H9 (cell line): ENCODE results near the gene BSN. TPM values are rescaled to one million over a fixed set of nuclear protein-coding genes. Genes with fewer than 3 reads are reported as not detected.
A peak's percentile ranks its signal among the peaks of the same experiment; 100 is the strongest.
"Not testable (repeated sequence)": the region's sequence is repeated elsewhere in the genome, so short reads cannot be mapped to it uniquely, and the experiment has no call there.

ENCODE experiments used
- DNase-seq: peaks from one replicate; pipeline ENCODE4 v3.0.0-alpha.2; 2017
- H2AFZ ChIP-seq: one replicate; pipeline ENCODE4 v1.6.1; 2013; ENCODE audit warnings: mild to moderate bottlenecking, low read length, control low read depth, moderate library complexity
- H2AK5ac ChIP-seq: 2 replicates; pipeline ENCODE4 v1.6.1; 2013; ENCODE audit warnings: low read length, control low read depth, mixed read lengths; ENCODE audit not compliant: insufficient read length
- H2BK120ac ChIP-seq: one replicate; pipeline ENCODE4 v1.6.1; 2013; ENCODE audit warnings: low read depth, mild to moderate bottlenecking, low read length, control low read depth, inconsistent platforms; ENCODE audit not compliant: poor library complexity, severe bottlenecking
- H2BK12ac ChIP-seq: 2 replicates; pipeline ENCODE4 v1.6.1; 2013; ENCODE audit warnings: low read length, control low read depth, mixed read lengths, low read depth; ENCODE audit not compliant: insufficient read length
- H2BK15ac ChIP-seq: 2 replicates; pipeline ENCODE4 v1.6.1; 2013; ENCODE audit warnings: low read depth, low read length, control low read depth
- H2BK20ac ChIP-seq: one replicate; pipeline ENCODE4 v1.6.1; 2013; ENCODE audit warnings: low read depth, mild to moderate bottlenecking, low read length, control low read depth, inconsistent platforms; ENCODE audit not compliant: poor library complexity, severe bottlenecking
- H2BK5ac ChIP-seq: 2 replicates; pipeline ENCODE4 v1.6.1; 2013; ENCODE audit warnings: low read length, control low read depth, mixed read lengths; ENCODE audit not compliant: insufficient read length
- H3K14ac ChIP-seq: 2 replicates; pipeline ENCODE4 v1.6.1; 2013; ENCODE audit warnings: low read length, control low read depth; ENCODE audit not compliant: insufficient read depth
- H3K18ac ChIP-seq: 2 replicates; pipeline ENCODE4 v1.6.1; 2013; ENCODE audit warnings: low read depth, mild to moderate bottlenecking, mixed read lengths, low read length, control low read depth; ENCODE audit not compliant: insufficient read length
- H3K23ac ChIP-seq: 2 replicates; pipeline ENCODE4 v1.6.1; 2013; ENCODE audit warnings: low read length, control low read depth, mixed read lengths, low read depth; ENCODE audit not compliant: insufficient read length
- H3K23me2 ChIP-seq: 2 replicates; pipeline ENCODE4 v1.6.1; 2013; ENCODE audit warnings: low read depth, mild to moderate bottlenecking, mixed read lengths, low read length, control low read depth; ENCODE audit not compliant: insufficient read length, poor library complexity, severe bottlenecking
- H3K27ac ChIP-seq: 2 replicates; pipeline ENCODE4 v1.5.1; 2013; ENCODE audit warnings: low read length, control low read depth, mixed read lengths, low read depth; ENCODE audit not compliant: insufficient read length
- H3K27me3 ChIP-seq: 2 replicates; pipeline ENCODE4 v1.6.1; 2013; ENCODE audit warnings: low read length, control low read depth, inconsistent platforms; ENCODE audit not compliant: insufficient read depth
- H3K4ac ChIP-seq: 2 replicates; pipeline ENCODE4 v1.6.1; 2013; ENCODE audit warnings: low read depth, mild to moderate bottlenecking, control low read depth, inconsistent platforms, low read length, moderate library complexity
- H3K4me1 ChIP-seq: 2 replicates; pipeline ENCODE4 v1.6.1; 2013; ENCODE audit warnings: low read length, control low read depth, inconsistent platforms; ENCODE audit not compliant: insufficient read depth
- H3K4me2 ChIP-seq: 2 replicates; pipeline ENCODE4 v1.6.1; 2013; ENCODE audit warnings: low read length, control low read depth, mixed read lengths; ENCODE audit not compliant: insufficient read length, insufficient read depth
- H3K56ac ChIP-seq: 2 replicates; pipeline ENCODE4 v1.6.1; 2013; ENCODE audit warnings: low read depth, mild to moderate bottlenecking, mixed read lengths, low read length, control low read depth; ENCODE audit not compliant: insufficient read length
- H3K79me1 ChIP-seq: 2 replicates; pipeline ENCODE4 v1.6.1; 2013; ENCODE audit warnings: low read depth, mild to moderate bottlenecking, moderate library complexity, low read length, control low read depth, inconsistent platforms; ENCODE audit not compliant: insufficient read depth, poor library complexity, severe bottlenecking
- H3K79me2 ChIP-seq: 2 replicates; pipeline ENCODE4 v1.6.1; 2013; ENCODE audit warnings: low read length, control low read depth, inconsistent platforms; ENCODE audit not compliant: insufficient read depth
- H3K9ac ChIP-seq: 2 replicates; pipeline ENCODE4 v1.6.1; 2013; ENCODE audit warnings: low read length, control low read depth, mixed read lengths; ENCODE audit not compliant: insufficient read length; ENCODE audit errors: extremely low read depth
- H3K9me3 ChIP-seq: one replicate; pipeline ENCODE4 v1.6.1; 2013; ENCODE audit warnings: low read depth, low read length, inconsistent platforms; ENCODE audit not compliant: control insufficient read depth
- H3T11ph ChIP-seq: one replicate; pipeline ENCODE4 v1.6.1; 2013; ENCODE audit warnings: mild to moderate bottlenecking, low read length, control low read depth, inconsistent platforms
- H4K20me1 ChIP-seq: one replicate; pipeline ENCODE4 v1.6.1; 2013; ENCODE audit not compliant: control insufficient read depth, insufficient read length, insufficient read depth
- H4K5ac ChIP-seq: 2 replicates; pipeline ENCODE4 v1.6.1; 2013; ENCODE audit warnings: low read depth, mild to moderate bottlenecking, mixed read lengths, low read length, control low read depth; ENCODE audit not compliant: insufficient read length
- H4K8ac ChIP-seq: replicated peaks from 2 replicates; pipeline ENCODE4 v1.6.1; 2013; ENCODE audit warnings: low read length, control low read depth, mixed read lengths, low read depth; ENCODE audit not compliant: insufficient read length
- H4K91ac ChIP-seq: 2 replicates; pipeline ENCODE4 v1.6.1; 2013; ENCODE audit warnings: low read depth, mild to moderate bottlenecking, moderate library complexity, mixed read lengths, low read length, control low read depth; ENCODE audit not compliant: insufficient read length
- H3K27ac Mint-ChIP-seq, 3 experiments: 2 replicates in 2 of 3; 3 replicates in 1 of 3; pipeline ENCODE4 v1.8.0; 2020 to 2021; ENCODE audit warnings: mixed read lengths in 3 of 3, mild to moderate bottlenecking in 1 of 3, moderate library complexity in 1 of 3
- H3K27me3 Mint-ChIP-seq: 2 replicates; pipeline ENCODE4 v1.8.0; 2021; ENCODE audit warnings: low read depth, mild to moderate bottlenecking, moderate library complexity, mixed read lengths
- H3K36me3 Mint-ChIP-seq, 3 experiments: 2 replicates in 2 of 3; 3 replicates in 1 of 3; pipeline ENCODE4 v1.8.0; 2020 to 2021; ENCODE audit warnings: low read depth in 3 of 3, mixed read lengths in 3 of 3; ENCODE audit not compliant: insufficient read depth in 1 of 3
- H3K4me1 Mint-ChIP-seq, 2 experiments: 2 replicates each; pipeline ENCODE4 v1.8.0; 2020; ENCODE audit warnings: mixed read lengths in 2 of 2
- H3K4me3 Mint-ChIP-seq, 2 experiments: 2 replicates in 1 of 2; 3 replicates in 1 of 2; pipeline ENCODE4 v1.8.0; 2020 to 2021; ENCODE audit warnings: mild to moderate bottlenecking in 2 of 2, mixed read lengths in 2 of 2, moderate library complexity in 1 of 2
- H3K9me3 Mint-ChIP-seq, 2 experiments: 2 replicates in 1 of 2; 3 replicates in 1 of 2; pipeline ENCODE4 v1.8.0; 2020; ENCODE audit warnings: mild to moderate bottlenecking in 2 of 2, mixed read lengths in 2 of 2, moderate library complexity in 1 of 2
- WGBS: extraction: QIAGEN DNeasy Blood & Tissue Kit; methylation state at CpG from one replicate; pipeline ENCODE4 v1.1.7; 2013; ENCODE audit warnings: missing lambda C conversion rate, low lambda C conversion rate, mixed read lengths; ENCODE audit not compliant: insufficient read length; ENCODE audit errors: extremely low coverage; 5-methylcytosine and 5-hydroxymethylcytosine counted together
- total RNA-seq: library from RNA; stranded (reverse); gene quantifications from 2 replicates; pipeline ENCODE4 v1.2.1, GENCODE V29; 2021

BSN gene
- total RNA-seq, 1 experiment from 2014 or later: 2.4 TPM

DNA sequence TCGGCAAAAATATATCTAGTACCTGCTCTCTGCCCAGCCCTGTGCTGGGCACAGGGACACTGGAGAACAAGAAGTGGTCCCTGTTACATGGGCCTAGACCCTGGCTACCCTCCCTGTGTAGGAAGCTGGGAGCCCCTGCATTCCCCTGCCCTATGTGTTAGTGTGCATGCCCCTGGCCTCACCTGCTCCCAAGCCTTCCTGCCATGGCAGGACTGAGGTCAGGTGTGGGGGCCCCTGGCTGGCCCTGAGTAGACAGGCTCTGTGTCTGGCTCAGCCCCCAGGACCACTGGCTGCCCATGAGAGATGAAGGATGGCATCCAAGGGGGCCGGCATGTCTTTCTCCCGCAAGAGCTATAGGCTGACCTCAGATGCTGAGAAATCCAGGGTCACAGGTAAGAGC lies 136.6 kb downstream of the BSN start:
- not testable (repeated sequence) for H3K9ac ChIP-seq, H3K27ac Mint-ChIP-seq, H3K56ac ChIP-seq, H2BK12ac ChIP-seq, H3K14ac ChIP-seq, H2BK15ac ChIP-seq, H3K23me2 ChIP-seq, H3K27me3 ChIP-seq, H3K9me3 Mint-ChIP-seq, H3K27me3 Mint-ChIP-seq, H3T11ph ChIP-seq, H4K5ac ChIP-seq, DNase-seq, H2BK5ac ChIP-seq, H4K20me1 ChIP-seq, H3K79me1 ChIP-seq, H3K27ac ChIP-seq, H4K8ac ChIP-seq, H2BK120ac ChIP-seq, H2BK20ac ChIP-seq, H3K9me3 ChIP-seq, H2AK5ac ChIP-seq, H4K91ac ChIP-seq, H3K4ac ChIP-seq, H3K18ac ChIP-seq, H3K4me2 ChIP-seq, H3K23ac ChIP-seq, H3K4me1 ChIP-seq, H2AFZ ChIP-seq, H3K36me3 Mint-ChIP-seq, H3K79me2 ChIP-seq
- Mint-ChIP-seq H3K4me3 (peak overlapping the region; percentile 90 to 99), H3K4me1 (peaks cover 16 to 25% of the 10 kb centered on the region in 2 experiments)
- WGBS: no CpG with 5 or more reads among the region's 3 CpGs

GRCh38 chr3:49691481-49691880 lies 137.2 kb downstream of the BSN start:
- not testable (repeated sequence) for H3K79me1 ChIP-seq, H3K4me2 ChIP-seq, H3K9ac ChIP-seq, H2BK20ac ChIP-seq, H4K5ac ChIP-seq, H4K20me1 ChIP-seq, H2BK5ac ChIP-seq, H2AFZ ChIP-seq, H3K9me3 Mint-ChIP-seq, H3K27me3 Mint-ChIP-seq, H3K4me3 Mint-ChIP-seq, H2AK5ac ChIP-seq, H3K23ac ChIP-seq, H3K4ac ChIP-seq, H2BK12ac ChIP-seq, H3K4me1 ChIP-seq, H3K56ac ChIP-seq, H3K18ac ChIP-seq, H3K36me3 Mint-ChIP-seq, DNase-seq, H3T11ph ChIP-seq, H3K79me2 ChIP-seq, H3K9me3 ChIP-seq, H4K91ac ChIP-seq, H3K27ac ChIP-seq, H3K23me2 ChIP-seq, H3K14ac ChIP-seq, H3K27me3 ChIP-seq, H3K27ac Mint-ChIP-seq, H2BK120ac ChIP-seq, H4K8ac ChIP-seq, H2BK15ac ChIP-seq
- WGBS: no CpG with 5 or more reads among the region's 3 CpGs
- H3K4me1 Mint-ChIP-seq: peaks cover 16 to 25% of the 10 kb centered on the region in 2 experiments
